GM19397 (cell line): ENCODE measurements around the gene DKKL1.

Experiments
- ATAC-seq: cut with Tn5 transposase; IDR thresholded peaks from one replicate; pipeline ENCODE4 v1.9.1; 2021; ENCODE audit warnings: mild to moderate bottlenecking, moderate library complexity; ENCODE audit not compliant: unreplicated experiment

The DKKL1 gene

GRCh38 chr19:49418511-49418910 lies 54.8 kb downstream of the DKKL1 start:
- ATAC-seq: no peak

GRCh38 chr19:49419173-49419572 lies 55.5 kb downstream of the DKKL1 start:
- ATAC-seq: no peak

GRCh38 chr19:49420227-49420626 lies 56.5 kb downstream of the DKKL1 start:
- no peak for ATAC-seq

GRCh38 chr19:49421039-49421877 lies 57.6 kb downstream of the DKKL1 start:
- no peak for ATAC-seq

GRCh38 chr19:49421878-49422202 lies 58.2 kb downstream of the DKKL1 start:
- no peak for ATAC-seq

- ATAC-seq: no peak
Observed at GRCh38 chr19:49422407-49423070, 58.9 kb downstream of the DKKL1 start.

- ATAC-seq: no peak
Observed at GRCh38 chr19:49423071-49423984, 59.7 kb downstream of the DKKL1 start, which contains the start of gene PTH2. PTH2 (minus strand) TSS chr19:49423441; CDS start chr19:49423339, 102 bp downstream.

- no peak for ATAC-seq
Observed at GRCh38 chr19:49423985-49424303, 60.3 kb downstream of the DKKL1 start.
